ENCODE measurements around the gene ADM2.

ADM2 gene

GRCh38 chr22:50467341-50467740 lies 14.0 kb upstream of the ADM2 start:
- no peak for DNase-seq (ENCODE audit: low read depth in 2 of 2)

DNA sequence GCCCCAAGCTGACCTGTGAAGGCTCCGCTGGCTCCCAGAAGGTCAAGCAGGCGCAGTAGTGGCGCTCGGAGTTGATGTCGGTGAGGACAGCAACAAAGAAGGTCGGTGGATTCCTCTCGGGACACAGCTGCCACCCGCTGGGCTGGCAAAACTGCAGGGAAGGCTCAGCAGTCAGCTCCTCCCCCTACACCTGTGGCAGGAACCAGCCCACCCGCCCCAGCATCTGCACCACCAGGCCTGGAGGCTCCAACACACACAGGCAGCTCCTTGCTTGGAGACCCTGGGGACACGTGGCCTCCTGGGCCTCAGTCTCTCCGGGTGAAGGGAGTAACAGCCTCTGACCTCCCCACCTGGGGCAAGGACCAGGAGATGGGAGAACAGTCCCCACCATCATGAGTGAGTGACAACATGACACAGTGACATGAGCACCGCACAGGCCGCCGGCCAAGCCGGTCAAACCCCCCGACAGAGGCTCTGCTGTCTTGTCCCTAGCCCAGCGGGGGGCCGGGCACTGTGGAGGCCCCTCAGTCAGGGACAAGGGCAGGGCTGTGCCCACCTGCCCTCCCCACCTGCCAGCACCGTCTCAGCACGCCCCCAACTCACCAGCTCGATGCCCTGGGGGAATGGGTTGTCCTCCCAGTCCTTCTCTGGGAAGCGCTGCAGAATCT lies 13.4 kb upstream of the ADM2 start:
- DNase-seq (ENCODE audit: low read depth in 2 of 2), result no peak

- DNase-seq (ENCODE audit: low read depth in 2 of 2), result no peak
Observed at GRCh38 chr22:50468626-50469025, 12.7 kb upstream of the ADM2 start.

GRCh38 chr22:50469377-50470305 lies 11.7 kb upstream of the ADM2 start:
- DNase-seq (ENCODE audit: low read depth in 2 of 2), result peak; percentile 92 to 95

DNA sequence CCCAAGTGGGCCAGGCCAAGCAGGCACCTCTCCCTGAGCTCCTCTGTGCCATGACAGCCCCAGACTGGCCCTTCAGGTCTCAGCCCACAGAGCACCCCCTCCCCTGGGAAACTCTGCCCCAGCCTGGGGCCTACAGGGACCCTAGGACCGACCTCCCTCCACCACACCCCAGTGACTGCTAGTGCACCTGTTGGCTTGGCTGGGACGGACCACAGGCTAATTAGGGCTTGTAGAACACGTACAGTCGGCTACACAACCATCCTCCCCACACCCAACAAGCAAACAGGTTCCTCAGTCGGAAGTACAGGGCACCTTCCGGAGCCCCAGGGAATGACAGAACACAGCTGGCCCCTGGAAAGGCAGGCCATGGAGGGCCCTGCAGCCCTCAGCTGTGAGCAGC lies 10.9 kb upstream of the ADM2 start:
- DNase-seq (ENCODE audit: low read depth in 2 of 2), result no peak

- DNase-seq (ENCODE audit: low read depth in 2 of 2), result no peak
Observed at GRCh38 chr22:50471197-50471847, 10.0 kb upstream of the ADM2 start.

DNA sequence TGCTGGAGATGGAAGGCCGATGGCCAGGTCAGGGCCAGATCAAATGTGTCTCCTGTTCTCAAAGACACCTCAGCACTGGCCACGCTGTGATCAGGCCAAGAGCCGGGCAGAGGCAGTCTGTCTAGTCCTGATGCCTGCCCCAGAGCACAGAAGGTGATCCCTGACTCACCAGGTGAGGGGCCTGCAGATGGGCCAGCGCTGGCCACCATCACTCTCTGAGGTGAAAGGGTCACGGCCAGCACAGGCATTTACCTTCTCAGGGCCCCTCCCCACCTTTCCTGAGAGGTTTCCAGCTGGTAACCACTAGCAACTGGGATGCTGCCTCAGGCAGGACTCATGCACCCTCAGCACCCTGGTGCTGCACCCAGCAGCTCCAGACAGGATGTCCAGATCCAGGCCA lies 9.4 kb upstream of the ADM2 start:
- no peak for DNase-seq (ENCODE audit: low read depth in 2 of 2)

GRCh38 chr22:50473088-50473487 lies 8.3 kb upstream of the ADM2 start:
- no peak for DNase-seq (ENCODE audit: low read depth in 2 of 2)

- no peak for DNase-seq (ENCODE audit: low read depth in 2 of 2)
Observed at GRCh38 chr22:50473855-50474671, 7.3 kb upstream of the ADM2 start.

GRCh38 chr22:50474710-50475651 lies 6.4 kb upstream of the ADM2 start, which contains the start of gene SBF1:
Gene SBF1, minus strand, starts transcription at chr22:50475035. Its CDS starts 195 bp downstream, at chr22:50474840.
- peak; percentile 72 to 75 for DNase-seq (ENCODE audit: low read depth in 2 of 2)

DNA sequence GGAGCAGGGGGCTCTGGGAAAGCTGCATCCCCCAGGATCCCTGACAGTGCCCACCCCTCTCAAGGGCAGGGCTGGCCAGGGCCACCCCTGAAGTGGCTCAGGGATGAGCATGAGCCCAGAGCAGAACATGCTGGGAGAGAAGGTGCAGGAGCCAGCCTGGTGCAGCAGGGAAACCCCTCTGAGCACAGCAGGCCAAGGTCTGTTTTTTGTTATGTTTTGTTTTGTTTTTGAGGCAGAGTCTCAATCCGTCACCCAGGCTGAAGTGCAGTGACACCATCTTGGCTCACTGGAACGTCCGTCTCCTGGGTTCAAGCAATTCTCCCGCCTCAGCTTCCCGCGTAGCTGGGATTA lies 5.7 kb upstream of the ADM2 start:
- no peak for DNase-seq (ENCODE audit: low read depth in 2 of 2)

DNA sequence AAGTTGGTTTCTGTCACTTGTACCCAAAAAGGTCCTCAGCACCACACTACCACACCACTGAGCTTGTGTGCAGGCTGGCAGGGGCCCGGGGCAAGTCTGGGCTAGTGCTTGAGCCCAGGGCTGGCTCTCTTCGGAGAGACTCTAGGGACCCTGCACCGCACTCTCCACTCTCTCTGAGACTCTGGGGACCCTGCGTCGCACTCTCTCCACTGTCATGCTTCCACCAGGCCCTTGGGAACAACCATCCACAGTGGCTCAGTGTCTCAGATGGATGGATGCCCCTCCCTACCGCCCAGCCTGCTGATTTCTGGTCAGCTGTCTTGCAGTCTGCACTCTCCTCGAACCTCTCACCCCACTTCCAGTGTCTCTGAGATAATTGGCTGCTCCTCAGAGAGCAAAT lies 4.5 kb upstream of the ADM2 start:
- no peak for DNase-seq (ENCODE audit: low read depth in 2 of 2)

DNA sequence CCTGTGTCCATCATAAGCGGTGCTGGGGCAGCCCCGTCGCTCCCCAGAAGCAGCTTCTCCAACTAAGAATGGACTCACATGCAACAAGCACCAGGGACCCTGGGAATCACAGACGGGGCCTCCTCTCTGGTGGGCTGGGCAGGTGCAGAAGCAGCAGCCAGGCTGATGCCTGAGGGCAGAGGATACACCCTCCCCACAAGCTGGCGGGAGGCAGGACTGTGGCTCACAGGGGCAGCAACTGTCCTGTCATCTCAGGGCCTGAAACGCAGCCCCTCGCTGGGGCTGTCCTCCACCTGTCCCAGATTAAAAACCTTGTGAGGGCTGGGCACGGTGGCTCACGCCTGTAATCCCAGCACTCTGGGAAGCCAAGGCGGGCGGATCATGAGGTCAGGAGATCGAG lies 3.4 kb upstream of the ADM2 start:
- no peak for DNase-seq (ENCODE audit: low read depth in 2 of 2)

DNA sequence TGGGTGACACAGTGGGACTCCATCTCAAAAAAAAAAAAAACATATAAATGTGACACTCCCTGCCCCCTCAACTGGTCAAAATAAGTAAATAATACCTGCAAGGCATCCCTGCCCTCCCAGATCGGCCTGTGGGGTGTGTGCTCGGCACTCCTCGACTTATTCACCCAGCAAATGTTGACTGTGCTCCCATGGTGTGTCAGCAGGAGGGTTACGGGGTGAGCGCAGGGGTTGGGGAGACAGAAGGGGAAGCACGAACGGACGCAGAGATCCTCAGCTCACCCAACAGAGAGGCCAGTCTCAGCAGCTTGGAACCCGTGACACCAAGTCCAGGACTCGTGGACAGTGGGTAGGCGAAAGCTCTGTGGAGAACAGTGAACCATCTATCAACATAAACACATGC lies 1.6 kb upstream of the ADM2 start:
- no peak for DNase-seq (ENCODE audit: low read depth in 2 of 2)

- no peak for DNase-seq (ENCODE audit: low read depth in 2 of 2)
Observed at GRCh38 chr22:50481045-50481439, 301 bp upstream of the ADM2 start.

DNA sequence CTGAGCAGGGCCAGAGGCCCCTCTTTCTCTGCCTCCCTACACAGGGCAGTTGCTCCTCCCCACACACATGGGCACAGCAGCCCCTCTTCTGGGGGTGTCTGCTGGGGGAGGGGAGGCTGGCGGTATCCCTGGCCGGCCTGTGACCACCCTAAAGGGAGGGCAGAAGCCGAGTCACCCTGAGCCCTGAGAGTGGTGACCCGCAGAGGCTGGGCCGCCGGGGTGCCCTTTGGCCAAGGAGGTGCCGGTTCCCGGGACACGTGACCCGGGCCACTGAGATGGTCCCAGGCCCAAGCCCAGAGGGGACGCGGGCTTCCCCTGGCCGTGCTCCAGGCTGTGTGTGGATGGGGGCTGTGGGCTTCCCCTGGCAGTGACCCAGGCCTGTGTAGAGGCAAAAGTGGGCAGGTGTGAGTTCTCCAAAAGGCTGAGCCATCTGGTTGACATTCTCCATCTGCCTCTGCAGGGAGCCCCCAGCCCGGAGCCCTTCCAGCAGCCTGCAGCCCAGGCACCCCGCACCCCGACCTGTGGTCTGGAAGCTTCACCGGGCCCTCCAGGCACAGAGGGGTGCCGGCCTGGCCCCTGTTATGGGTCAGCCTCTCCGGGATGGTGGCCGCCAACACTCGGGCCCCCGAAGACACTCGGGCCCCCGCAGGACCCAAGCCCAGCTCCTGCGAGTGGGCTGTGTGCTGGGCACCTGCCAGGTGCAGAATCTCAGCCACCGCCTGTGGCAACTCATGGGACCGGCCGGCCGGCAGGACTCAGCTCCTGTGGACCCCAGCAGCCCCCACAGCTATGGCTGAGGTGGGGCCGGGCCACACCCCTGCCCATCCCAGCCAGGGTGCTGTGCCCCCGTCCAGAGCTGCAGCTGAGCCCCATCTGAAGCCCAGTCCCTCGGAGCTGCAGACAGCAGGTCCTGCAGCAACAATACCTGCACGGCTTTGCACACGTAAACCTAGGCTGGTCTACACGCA lies 1.0 kb downstream of the ADM2 start:
- no peak for DNase-seq (ENCODE audit: low read depth in 2 of 2)

DNA sequence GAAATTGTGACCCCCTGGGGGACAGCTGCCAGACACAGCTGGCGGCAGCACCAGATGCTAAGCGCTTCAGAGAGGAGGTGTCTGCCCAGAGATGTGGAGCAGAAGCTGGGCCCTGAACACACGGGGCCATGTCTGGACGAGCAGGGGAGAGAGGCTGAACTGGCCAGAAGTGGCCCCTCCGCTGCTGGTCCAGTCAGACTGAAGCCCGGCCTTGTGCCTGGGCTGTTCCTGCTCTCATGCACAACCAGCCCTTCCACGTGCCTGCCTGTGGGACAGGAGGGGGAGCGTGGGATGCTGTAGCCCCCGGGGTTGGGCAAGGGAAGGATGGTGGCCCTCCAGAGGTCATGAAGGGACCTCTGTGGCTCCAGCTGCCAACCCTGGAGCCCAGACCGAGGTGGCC lies 1.8 kb downstream of the ADM2 start:
- no peak for DNase-seq (ENCODE audit: low read depth in 2 of 2)

- no peak for DNase-seq (ENCODE audit: low read depth in 2 of 2)
Observed at GRCh38 chr22:50483556-50483955, 2.2 kb downstream of the ADM2 start.
